Thyroid gland (tissue), 4 donors: ENCODE measurements around the gene PPIP5K1.
"Not testable (repeated sequence)": the region's sequence is repeated elsewhere in the genome, so short reads cannot be mapped to it uniquely, and the experiment has no call there.

Experiments
- CTCF ChIP-seq, 6 experiments: fragments of 200-600 bp in 3 of 6; fragments of 450-650 bp in 3 of 6; sonication (generic) in 3 of 6; IDR thresholded peaks; one replicate each; pipeline ENCODE4 v1.5.1; 2016 to 2019; ENCODE audit warnings: antibody characterized with exemption in 6 of 6, mild to moderate bottlenecking in 2 of 6, inconsistent platforms in 1 of 6, moderate library complexity in 1 of 6
- POLR2A ChIP-seq, 2 donors: fragments of 450-650 bp; IDR thresholded peaks; one replicate each; pipeline ENCODE4 v1.6.1; 2017; ENCODE audit warnings: antibody characterized with exemption in 2 of 2, mild to moderate bottlenecking in 2 of 2, moderate library complexity in 1 of 2

GRCh38 chr15:43617750-43618149 is 27.7 kb upstream of the PPIP5K1 start:
- not testable (repeated sequence) for TF ChIP-seq CTCF, POLR2A (IDR thresholded peaks at IDR 0.05)
